AG04449 (cell line): ENCODE measurements around the gene ELP4.
"Not testable (repeated sequence)": the region's sequence is repeated elsewhere in the genome, so short reads cannot be mapped to it uniquely, and the experiment has no call there.

Experiments
- CTCF ChIA-PET: fragments of 350-600 bp; formaldehyde crosslinking; extraction: SDS; loops from one replicate; lab custom pipeline; 2021; ENCODE audit warnings: antibody characterized with exemption; lab: Yijun Ruan, JAX
- POLR2A ChIA-PET: fragments of 400-600, 350-600 bp; formaldehyde crosslinking; extraction: SDS; loops from one replicate; lab custom pipeline; 2020; ENCODE audit warnings: antibody characterized with exemption, inconsistent platforms; lab: Yijun Ruan, JAX
- DNase-seq: peaks from one replicate; pipeline ENCODE4 v3.0.0-alpha.2; 2010; ENCODE audit warnings: low read depth, low spot score
- H3K4me3 ChIP-seq: 2 replicates; pipeline ENCODE4 v1.5.1; 2011; ENCODE audit warnings: low read depth, mild to moderate bottlenecking, control low read depth, low read length
- CTCF ChIP-seq: IDR thresholded peaks from one replicate; pipeline ENCODE4 v1.5.1; 2011; ENCODE audit warnings: mild to moderate bottlenecking, moderate library complexity, low read length, control low read depth, inconsistent platforms; ENCODE audit not compliant: insufficient read depth; ENCODE audit errors: missing control alignments

Gene ELP4

GRCh38 chr11:31671681-31672080, 162.1 kb downstream of the ELP4 start:
- ChIA-PET CTCF (interaction anchor here (1.2 kb wide), 1 partner anchor 23 kb away, joined by 3 read pairs; no protein-coding TSS in a partner anchor), POLR2A (no interaction called here)
- no peak overlapping the region for H3K4me3 ChIP-seq
- no peak for DNase-seq
- TF ChIP-seq CTCF, result no peak

GRCh38 chr11:31673108-31673507, 163.5 kb downstream of the ELP4 start:
- POLR2A ChIA-PET, DNase-seq, H3K4me3 ChIP-seq: not testable (repeated sequence)
- CTCF ChIA-PET, result interaction anchor here (0.8 kb wide), 1 partner anchor 254 kb away, joined by 3 read pairs; no protein-coding TSS in a partner anchor

- no peak for DNase-seq
- no peak for TF ChIP-seq CTCF
- POLR2A ChIA-PET, result no interaction called here
- CTCF ChIA-PET, result no interaction called here
- no peak overlapping the region for H3K4me3 ChIP-seq
Observed at GRCh38 chr11:31676280-31676982, 166.9 kb downstream of the ELP4 start.

- TF ChIP-seq CTCF, result no peak
- CTCF ChIA-PET, result no interaction called here
- DNase-seq, result no peak
- H3K4me3 ChIP-seq, result no peak overlapping the region
- POLR2A ChIA-PET, result no interaction called here
Observed at GRCh38 chr11:31680770-31681169, 171.2 kb downstream of the ELP4 start.

GRCh38 chr11:31687256-31687655, 177.7 kb downstream of the ELP4 start:
- no peak overlapping the region for H3K4me3 ChIP-seq
- DNase-seq, result no peak
- TF ChIP-seq CTCF, result no peak
- CTCF ChIA-PET, result no interaction called here
- POLR2A ChIA-PET, result no interaction called here

GRCh38 chr11:31687861-31688260, 178.3 kb downstream of the ELP4 start:
- POLR2A ChIA-PET, result no interaction called here
- no peak for DNase-seq
- no peak for TF ChIP-seq CTCF
- H3K4me3 ChIP-seq, result no peak overlapping the region
- CTCF ChIA-PET, result no interaction called here

- TF ChIP-seq CTCF, result no peak
- ChIA-PET CTCF (interaction anchor here (0.5 kb wide), 1 partner anchor 549 kb away, joined by 3 read pairs; no protein-coding TSS in a partner anchor), POLR2A (no interaction called here)
- H3K4me3 ChIP-seq, result no peak overlapping the region
- no peak for DNase-seq
Observed at GRCh38 chr11:31689559-31689958, 180.0 kb downstream of the ELP4 start.
